SU-DHL-6 (cell line): Measurements from ENCODE around the gene MPIG6B.
"Not testable (repeated sequence)": the region's sequence is repeated elsewhere in the genome, so short reads cannot be mapped to it uniquely, and the experiment has no call there.

Experiments used
- H2AFZ ChIP-seq: fragments of 200-600 bp; sonication (generic); 2 replicates; pipeline ENCODE4 v1.6.1; 2014; ENCODE audit warnings: low read depth, mild to moderate bottlenecking, moderate library complexity, mixed read lengths, antibody characterized with exemption, low read length; ENCODE audit not compliant: severe bottlenecking
- H3F3A ChIP-seq: fragments of 200-600 bp; shearing (Covaris generic); 2 replicates; pipeline ENCODE4 v1.6.0; 2016; ENCODE audit warnings: antibody characterized with exemption, mild to moderate bottlenecking; ENCODE audit not compliant: insufficient read depth
- H3K27ac ChIP-seq: fragments of 200-600 bp; sonication (generic); 2 replicates; pipeline ENCODE4 v1.5.1; 2016; ENCODE audit warnings: low read depth, mild to moderate bottlenecking, low read length, moderate library complexity, mixed read lengths
- H3K27me3 ChIP-seq: fragments of 200-600 bp; sonication (generic), shearing (Covaris generic); 2 replicates; pipeline ENCODE4 v1.6.0; 2014; ENCODE audit warnings: mild to moderate bottlenecking, low read length
- H3K36me3 ChIP-seq: fragments of 200-600 bp; sonication (generic); 2 replicates; pipeline ENCODE4 v1.6.1; 2014; ENCODE audit warnings: mild to moderate bottlenecking, low read length, mixed read lengths
- H3K4me2 ChIP-seq: fragments of 300-600, 200-600 bp; shearing (Covaris generic), sonication (generic); 2 replicates; pipeline ENCODE4 v1.6.0; 2014; ENCODE audit warnings: low read length, low read depth, mild to moderate bottlenecking; ENCODE audit not compliant: poor library complexity, severe bottlenecking
- H3K4me3 ChIP-seq: fragments of 200-600 bp; sonication (generic); 2 replicates; pipeline ENCODE4 v1.5.1; 2014; ENCODE audit warnings: antibody characterized with exemption, low read length, mild to moderate bottlenecking, mixed read lengths; ENCODE audit not compliant: insufficient read depth, poor library complexity, severe bottlenecking
- H3K79me2 ChIP-seq: fragments of 200-600 bp; sonication (generic); 2 replicates; pipeline ENCODE4 v1.6.1; 2014; ENCODE audit warnings: mild to moderate bottlenecking, low read length, moderate library complexity; ENCODE audit not compliant: insufficient read depth
- H3K9ac ChIP-seq: fragments of 200-600 bp; sonication (generic); 2 replicates; pipeline ENCODE4 v1.7.0; 2014; ENCODE audit warnings: mild to moderate bottlenecking, low read length
- H3K9me2 ChIP-seq: fragments of 200-600 bp; sonication (generic); replicated peaks from 2 replicates; pipeline ENCODE4 v1.6.1; 2014; ENCODE audit warnings: low read length; ENCODE audit not compliant: insufficient read depth
- H3K9me3 ChIP-seq: fragments of 200-600 bp; sonication (generic); 2 replicates; pipeline ENCODE4 v1.6.1; 2014; ENCODE audit warnings: low read length, mixed read lengths; ENCODE audit not compliant: insufficient read depth
- H4K20me1 ChIP-seq: fragments of 200-600 bp; sonication (generic); 2 replicates; pipeline ENCODE4 v1.6.1; 2014; ENCODE audit warnings: low read depth, mild to moderate bottlenecking, antibody characterized with exemption, low read length, moderate library complexity, mixed read lengths
- CTCF ChIP-seq: fragments of 200-600 bp; sonication (generic); IDR thresholded peaks from one replicate; pipeline ENCODE4 v1.5.1; 2017; ENCODE audit warnings: antibody characterized with exemption, mild to moderate bottlenecking, low read length, moderate library complexity; ENCODE audit not compliant: insufficient read depth, poor library complexity, severe bottlenecking
- EZH2phosphoT487 ChIP-seq: fragments of 200-600 bp; sonication (generic), shearing (Covaris generic); conservative IDR thresholded peaks from 2 replicates; pipeline ENCODE4 v1.6.1; 2018; ENCODE audit warnings: mild to moderate bottlenecking, antibody characterized with exemption, low read length, moderate library complexity, mixed read lengths

The MPIG6B gene

GRCh38 chr6:31708224-31708623 lies 14.9 kb upstream of the MPIG6B start:
- no peak overlapping the region for H3K4me2 ChIP-seq
- H4K20me1 ChIP-seq: no peaks in the 10 kb centered on the region
- no peaks in the 10 kb centered on the region for H3K36me3 ChIP-seq
- H2AFZ ChIP-seq: no peak overlapping the region
- H3K27me3 ChIP-seq: no peaks in the 10 kb centered on the region
- no peaks in the 10 kb centered on the region for H3K9me3 ChIP-seq
- H3F3A ChIP-seq: peaks cover 6% of the 10 kb centered on the region
- H3K9ac ChIP-seq: no peak overlapping the region
- no peak overlapping the region for H3K27ac ChIP-seq
- TF ChIP-seq EZH2phosphoT487 (no peak), CTCF (no peak)
- no peaks in the 10 kb centered on the region for H3K9me2 ChIP-seq
- H3K4me3 ChIP-seq: no peak overlapping the region
- no peaks in the 10 kb centered on the region for H3K79me2 ChIP-seq

GRCh38 chr6:31709157-31709556 lies 14.0 kb upstream of the MPIG6B start:
- H3K27me3 ChIP-seq: not testable (repeated sequence)

GRCh38 chr6:31710523-31711219 lies 12.5 kb upstream of the MPIG6B start:
- Histone ChIP-seq H3F3A (no peaks in the 10 kb centered on the region), H3K4me3 (no peak overlapping the region), H3K4me2 (no peak overlapping the region), H3K9ac (no peak overlapping the region), H3K36me3 (no peaks in the 10 kb centered on the region), H3K9me3 (no peaks in the 10 kb centered on the region), H4K20me1 (no peaks in the 10 kb centered on the region), H3K9me2 (no peaks in the 10 kb centered on the region), H2AFZ (no peak overlapping the region), H3K27ac (no peak overlapping the region), H3K79me2 (no peaks in the 10 kb centered on the region), H3K27me3 (no peaks in the 10 kb centered on the region)
- TF ChIP-seq EZH2phosphoT487 (no peak), CTCF (no peak)

More at GRCh38 chr6:31709157-31709556, 14.0 kb upstream of the MPIG6B start:
- H3K4me3 ChIP-seq, H4K20me1 ChIP-seq, H3K9me2 ChIP-seq, H3K27ac ChIP-seq, H3K36me3 ChIP-seq, H3K4me2 ChIP-seq, H3K9ac ChIP-seq, H3F3A ChIP-seq, H2AFZ ChIP-seq, H3K79me2 ChIP-seq, H3K9me3 ChIP-seq: not testable (repeated sequence)

- Histone ChIP-seq H4K20me1 (no peaks in the 10 kb centered on the region), H3K27ac (no peak overlapping the region), H3K36me3 (no peaks in the 10 kb centered on the region), H3K9ac (no peak overlapping the region), H3K27me3 (no peaks in the 10 kb centered on the region), H3K79me2 (no peaks in the 10 kb centered on the region), H3F3A (no peaks in the 10 kb centered on the region), H3K9me3 (no peaks in the 10 kb centered on the region), H2AFZ (no peak overlapping the region), H3K4me2 (no peak overlapping the region), H3K4me3 (no peak overlapping the region), H3K9me2 (no peaks in the 10 kb centered on the region)
- TF ChIP-seq EZH2phosphoT487 (no peak), CTCF (no peak)
These were observed 11.9 kb upstream of the MPIG6B start for GRCh38 chr6:31711233-31711632.
